Spinal cord (tissue), 10 donors: Measurements from ENCODE around the gene KLHL36. TPM values are rescaled to one million over a fixed set of nuclear protein-coding genes. Genes with fewer than 3 reads are reported as not detected.

Experiments used
- DNase-seq, 6 donors: peaks; one replicate each; pipeline versions ENCODE4 v3.0.0 to v3.0.0-alpha.2; 2013 to 2015; ENCODE audit warnings: low spot score in 6 of 6, low read depth in 4 of 6
- H3K27ac ChIP-seq: one replicate; pipeline ENCODE4 v1.5.1; 2013; ENCODE audit warnings: low read depth, low read length, control low read depth
- H3K27me3 ChIP-seq: one replicate; pipeline ENCODE4 v1.6.1; 2013; ENCODE audit warnings: low read length; ENCODE audit not compliant: control insufficient read depth, insufficient read depth
- H3K36me3 ChIP-seq: one replicate; pipeline ENCODE4 v1.6.1; 2013; ENCODE audit warnings: low read length; ENCODE audit not compliant: control insufficient read depth, insufficient read depth
- H3K4me1 ChIP-seq: one replicate; pipeline ENCODE4 v1.6.1; 2013; ENCODE audit warnings: low read length; ENCODE audit not compliant: control insufficient read depth, insufficient read depth
- H3K4me3 ChIP-seq: one replicate; pipeline ENCODE4 v1.5.1; 2013; ENCODE audit warnings: low read depth, low read length, control low read depth
- H3K9me3 ChIP-seq: one replicate; pipeline ENCODE4 v1.6.1; 2013; ENCODE audit warnings: low read length; ENCODE audit not compliant: control insufficient read depth, insufficient read depth
- WGBS: methylation state at CpG from one replicate; pipeline ENCODE4 v1.1.5; 2013; ENCODE audit warnings: missing lambda C conversion rate; ENCODE audit not compliant: insufficient coverage; 5-methylcytosine and 5-hydroxymethylcytosine counted together
- polyA plus RNA-seq, 2 donors: library from polyadenylated mRNA; unstranded; fragments of 120-200 nt; gene quantifications; one replicate each; pipeline ENCODE4 v1.2.1, GENCODE V29; 2013; ENCODE audit not compliant: insufficient read length in 2 of 2
- total RNA-seq, 2 donors: library from RNA; depleted of rRNA in 1 of 2; stranded (reverse); fragments of 120-200 nt in 1 of 2; fragments of >200 nt in 1 of 2; gene quantifications; one replicate each; pipeline versions ENCODE4 v1.2.3 to v1.2.4, GENCODE V29; 2013 to 2014
- donor health status: healthy.

KLHL36 gene
- total and polyA plus RNA-seq, 4 donors: 30.0 to 31.8 (median 30.8) TPM

DNA sequence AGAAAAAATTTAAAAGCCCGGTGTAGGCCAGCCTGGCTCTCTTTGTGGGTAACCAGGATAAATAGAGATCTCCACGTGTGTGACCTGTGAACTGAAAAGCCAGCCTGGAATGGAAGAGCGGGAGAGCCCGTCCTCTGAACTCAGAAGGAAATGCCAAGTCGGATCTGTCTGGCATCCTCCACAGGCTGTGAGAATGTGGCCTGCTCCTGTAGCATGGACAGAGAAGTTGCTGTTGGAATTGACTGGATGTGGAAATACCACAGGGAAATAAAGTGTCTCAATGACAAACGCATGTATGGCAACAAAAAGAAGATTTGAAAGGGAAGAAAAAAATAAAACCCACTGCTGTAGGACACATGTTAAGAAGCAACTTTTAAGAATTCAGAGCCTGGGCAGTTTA lies 6.7 kb downstream of the KLHL36 start:
- H3K27ac ChIP-seq: no peak overlapping the region
- peaks cover 63% of the 10 kb centered on the region for H3K36me3 ChIP-seq
- no peak overlapping the region for H3K4me3 ChIP-seq
- H3K9me3 ChIP-seq: no peaks in the 10 kb centered on the region
- H3K27me3 ChIP-seq: no peaks in the 10 kb centered on the region
- no peak for DNase-seq
- 63% methylated on average over 5 of the region's 6 CpGs for WGBS
- peaks cover 3% of the 10 kb centered on the region for H3K4me1 ChIP-seq

DNA sequence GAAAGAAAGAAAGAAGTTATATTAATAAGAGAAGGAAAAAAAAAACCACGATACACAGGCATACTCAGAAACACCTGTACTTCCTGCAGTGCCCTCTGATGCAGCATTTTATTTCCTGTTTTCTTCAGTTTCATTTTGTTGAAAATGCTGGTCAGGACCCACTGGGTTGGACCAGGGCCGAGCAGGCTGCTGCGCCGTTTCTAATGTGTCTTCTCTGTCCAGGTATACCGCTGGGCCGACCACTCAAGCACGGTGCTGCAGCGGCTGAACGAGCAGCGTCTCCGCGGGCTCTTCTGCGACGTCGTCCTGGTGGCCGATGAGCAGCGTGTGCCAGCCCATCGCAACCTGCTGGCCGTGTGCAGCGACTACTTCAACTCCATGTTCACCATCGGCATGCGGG lies 8.3 kb downstream of the KLHL36 start:
- H3K9me3 ChIP-seq: no peaks in the 10 kb centered on the region
- no peak for DNase-seq
- no peaks in the 10 kb centered on the region for H3K4me1 ChIP-seq
- no peaks in the 10 kb centered on the region for H3K27me3 ChIP-seq
- 95% methylated on average over 21 of the region's 22 CpGs for WGBS
- H3K27ac ChIP-seq: no peak overlapping the region
- H3K36me3 ChIP-seq: peaks cover 79% of the 10 kb centered on the region
- no peak overlapping the region for H3K4me3 ChIP-seq

DNA sequence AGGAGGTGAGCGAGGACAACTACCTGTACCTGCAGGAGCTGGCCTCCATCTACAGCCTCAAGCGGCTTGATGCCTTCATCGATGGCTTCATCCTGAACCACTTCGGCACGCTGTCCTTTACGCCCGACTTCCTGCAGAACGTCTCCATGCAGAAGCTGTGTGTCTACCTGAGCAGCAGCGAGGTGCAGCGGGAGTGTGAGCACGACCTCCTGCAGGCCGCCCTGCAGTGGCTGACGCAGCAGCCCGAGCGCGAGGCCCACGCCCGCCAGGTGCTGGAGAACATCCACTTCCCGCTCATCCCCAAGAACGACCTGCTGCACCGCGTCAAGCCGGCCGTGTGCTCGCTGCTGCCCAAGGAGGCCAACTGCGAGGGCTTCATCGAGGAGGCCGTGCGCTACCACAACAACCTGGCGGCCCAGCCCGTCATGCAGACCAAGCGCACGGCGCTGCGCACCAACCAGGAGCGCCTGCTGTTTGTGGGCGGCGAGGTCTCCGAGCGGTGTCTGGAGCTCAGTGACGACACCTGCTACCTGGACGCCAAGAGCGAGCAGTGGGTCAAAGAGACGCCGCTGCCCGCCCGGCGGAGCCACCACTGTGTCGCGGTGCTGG lies 9.0 kb downstream of the KLHL36 start:
- H3K27me3 ChIP-seq: no peaks in the 10 kb centered on the region
- peaks cover 86% of the 10 kb centered on the region for H3K36me3 ChIP-seq
- 98% methylated on average over 50 of the region's 50 CpGs for WGBS
- H3K4me1 ChIP-seq: no peaks in the 10 kb centered on the region
- DNase-seq: no peak
- no peaks in the 10 kb centered on the region for H3K9me3 ChIP-seq
- H3K27ac ChIP-seq: no peak overlapping the region
- no peak overlapping the region for H3K4me3 ChIP-seq

DNA sequence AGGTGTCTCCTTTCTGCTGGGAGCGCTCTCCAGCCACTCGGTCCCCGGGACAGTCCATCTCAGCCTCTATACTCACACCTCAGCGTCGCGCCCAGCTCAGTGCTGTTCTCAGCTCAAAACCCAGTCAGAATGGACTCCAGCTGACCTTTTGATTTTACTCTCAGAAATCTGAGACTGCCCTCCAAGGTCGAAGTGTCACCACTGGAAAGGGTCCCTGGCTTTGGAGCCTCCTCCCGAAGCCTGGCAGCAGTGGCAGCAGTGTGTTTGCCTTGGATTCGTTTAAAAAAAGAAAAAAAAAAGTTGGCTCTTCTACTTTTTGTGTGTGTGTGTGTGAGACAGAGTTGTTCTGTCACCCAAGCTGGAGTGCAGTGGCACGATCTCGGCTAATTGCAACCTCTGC lies 10.4 kb downstream of the KLHL36 start:
- H3K36me3 ChIP-seq: peaks cover 87% of the 10 kb centered on the region
- H3K27me3 ChIP-seq: no peaks in the 10 kb centered on the region
- no peak overlapping the region for H3K27ac ChIP-seq
- WGBS: 90% methylated on average over 11 of the region's 11 CpGs
- H3K4me1 ChIP-seq: no peaks in the 10 kb centered on the region
- H3K4me3 ChIP-seq: no peak overlapping the region
- H3K9me3 ChIP-seq: no peaks in the 10 kb centered on the region
- no peak for DNase-seq

DNA sequence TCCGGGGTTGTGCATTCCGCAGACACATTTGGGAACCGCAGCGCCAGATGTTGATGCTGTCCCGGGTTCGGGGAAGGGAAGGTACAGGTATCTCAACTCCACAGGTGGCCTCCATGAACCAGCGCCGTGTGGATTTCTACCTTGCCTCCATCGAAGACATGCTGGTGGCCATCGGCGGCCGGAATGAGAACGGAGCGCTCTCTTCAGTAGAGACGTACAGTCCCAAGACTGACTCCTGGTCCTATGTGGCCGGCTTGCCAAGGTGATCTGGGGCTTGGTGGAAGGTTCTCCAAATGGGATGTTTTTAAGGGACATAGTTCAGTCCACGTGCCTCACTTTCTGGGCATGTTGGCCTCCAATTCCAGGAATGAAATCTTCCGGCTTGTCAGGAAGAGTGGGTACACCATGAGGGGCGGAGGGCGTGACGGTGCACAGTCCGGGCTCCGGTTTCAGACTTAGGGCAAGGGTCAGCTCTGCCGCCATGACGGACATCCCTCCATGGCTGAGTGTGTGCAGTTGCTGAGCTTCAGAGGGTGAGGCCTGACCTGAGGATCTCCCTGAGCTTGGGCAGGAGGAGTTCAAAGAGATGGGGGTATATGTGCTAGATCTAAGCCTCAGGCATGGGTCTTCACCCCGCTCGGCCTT lies 11.5 kb downstream of the KLHL36 start:
- no peaks in the 10 kb centered on the region for H3K9me3 ChIP-seq
- WGBS: 97% methylated on average over 27 of the region's 27 CpGs
- no peak overlapping the region for H3K4me3 ChIP-seq
- H3K27ac ChIP-seq: no peak overlapping the region
- H3K27me3 ChIP-seq: no peaks in the 10 kb centered on the region
- H3K36me3 ChIP-seq: peaks cover 84% of the 10 kb centered on the region
- no peak for DNase-seq
- H3K4me1 ChIP-seq: no peaks in the 10 kb centered on the region

DNA sequence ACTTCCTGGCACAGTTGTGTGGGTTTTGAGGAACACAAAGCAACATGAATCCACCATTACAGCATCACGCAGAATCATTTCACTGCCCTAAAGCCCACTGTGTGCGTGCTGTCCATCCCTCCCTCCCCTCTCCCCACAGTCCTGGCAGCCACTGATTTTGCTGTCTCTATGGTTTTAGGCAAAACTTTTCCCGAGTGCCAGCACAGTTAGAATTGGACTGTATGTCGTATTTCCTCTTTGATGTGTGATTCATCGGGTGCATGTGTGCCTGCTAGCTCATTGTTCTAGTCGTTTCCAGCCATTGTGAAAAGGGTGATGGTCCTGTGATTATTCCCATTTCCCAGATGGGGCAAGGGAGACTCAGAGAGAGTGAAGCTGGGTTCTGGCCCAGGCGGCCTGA lies 12.7 kb downstream of the KLHL36 start:
- Histone ChIP-seq H3K27me3 (no peaks in the 10 kb centered on the region), H3K4me1 (no peaks in the 10 kb centered on the region), H3K9me3 (no peaks in the 10 kb centered on the region), H3K27ac (no peak overlapping the region), H3K36me3 (peaks cover 85% of the 10 kb centered on the region), H3K4me3 (no peak overlapping the region)
- no peak for DNase-seq
- WGBS: 85% methylated on average over 7 of the region's 7 CpGs

DNA sequence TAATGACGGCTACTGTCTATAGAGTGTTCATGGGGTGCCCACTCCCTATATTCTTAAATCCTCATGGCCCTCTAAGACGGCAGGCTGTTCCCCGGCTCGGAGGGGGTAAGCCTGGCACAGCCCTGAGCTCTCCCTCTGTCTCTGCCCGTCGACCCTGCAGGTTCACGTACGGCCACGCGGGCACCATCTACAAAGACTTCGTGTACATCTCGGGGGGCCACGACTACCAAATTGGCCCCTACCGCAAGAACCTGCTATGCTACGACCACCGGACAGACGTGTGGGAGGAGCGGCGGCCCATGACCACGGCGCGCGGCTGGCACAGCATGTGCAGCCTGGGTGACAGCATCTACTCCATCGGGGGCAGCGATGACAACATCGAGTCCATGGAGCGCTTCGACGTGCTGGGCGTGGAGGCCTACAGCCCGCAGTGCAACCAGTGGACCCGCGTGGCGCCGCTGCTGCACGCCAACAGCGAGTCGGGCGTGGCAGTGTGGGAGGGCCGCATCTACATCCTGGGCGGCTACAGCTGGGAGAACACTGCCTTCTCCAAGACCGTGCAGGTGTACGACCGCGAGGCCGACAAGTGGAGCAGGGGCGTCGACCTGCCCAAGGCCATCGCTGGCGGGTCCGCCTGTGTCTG lies 13.2 kb downstream of the KLHL36 start:
- Histone ChIP-seq H3K9me3 (no peaks in the 10 kb centered on the region), H3K4me3 (no peak overlapping the region), H3K27me3 (no peaks in the 10 kb centered on the region), H3K27ac (no peak overlapping the region), H3K36me3 (peaks cover 87% of the 10 kb centered on the region), H3K4me1 (no peaks in the 10 kb centered on the region)
- 96% methylated on average over 51 of the region's 51 CpGs for WGBS
- DNase-seq: no peak

DNA sequence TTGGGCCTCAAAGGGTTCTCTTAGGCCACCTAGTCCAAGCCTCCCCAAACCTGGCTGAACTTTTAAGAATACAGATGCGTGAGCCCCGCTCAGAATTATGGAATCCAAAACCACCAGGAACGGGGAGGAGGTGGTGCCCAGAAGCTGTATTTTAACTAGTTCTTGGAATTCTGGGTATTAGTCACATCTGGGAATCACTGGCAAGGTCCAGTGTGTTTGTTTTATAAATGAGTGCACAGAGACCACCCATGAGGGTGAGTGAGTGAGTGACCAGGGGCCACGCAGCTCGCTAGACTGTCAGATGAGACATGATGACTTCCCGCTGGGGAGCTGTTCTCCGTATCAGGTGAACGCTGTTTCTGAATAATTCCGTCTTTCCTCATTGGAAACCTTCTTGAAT lies 14.2 kb downstream of the KLHL36 start:
- 90% methylated on average over 9 of the region's 9 CpGs for WGBS
- H3K9me3 ChIP-seq: no peaks in the 10 kb centered on the region
- H3K4me3 ChIP-seq: no peak overlapping the region
- no peaks in the 10 kb centered on the region for H3K27me3 ChIP-seq
- H3K27ac ChIP-seq: no peak overlapping the region
- H3K36me3 ChIP-seq: peaks cover 78% of the 10 kb centered on the region
- no peak for DNase-seq
- no peaks in the 10 kb centered on the region for H3K4me1 ChIP-seq

DNA sequence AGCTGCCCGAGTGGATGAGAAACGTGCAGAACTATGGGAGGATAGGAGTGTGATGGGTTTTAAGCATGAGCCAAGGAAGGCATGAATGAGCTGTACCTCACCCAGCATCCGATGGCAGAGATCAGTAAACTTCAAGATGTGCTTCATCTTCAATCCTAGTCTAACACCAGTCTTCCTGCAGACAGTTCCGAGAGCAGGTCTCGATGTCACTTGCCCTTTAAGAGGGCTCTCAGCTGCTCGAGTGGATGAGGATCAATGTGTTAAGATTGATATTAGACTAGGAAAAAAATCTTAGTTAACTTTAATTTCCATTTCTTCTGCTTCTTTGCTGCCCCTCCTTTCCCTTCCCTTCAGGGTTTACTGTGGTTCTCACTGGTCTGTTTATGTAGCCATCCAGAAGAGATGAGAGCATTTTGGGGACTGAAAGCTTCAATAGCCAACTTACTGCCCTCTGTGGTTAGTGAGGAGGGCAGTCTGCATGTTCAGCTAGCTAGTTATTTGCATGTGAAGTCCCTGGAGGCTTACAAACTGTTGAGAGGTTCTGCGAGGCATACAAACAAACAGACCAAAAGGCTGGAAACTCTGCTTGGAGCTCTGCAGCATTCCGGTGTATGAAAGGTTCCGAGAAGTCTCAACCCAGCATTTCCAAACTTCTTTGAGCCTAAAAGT lies 15.3 kb downstream of the KLHL36 start:
- H3K36me3 ChIP-seq: peaks cover 75% of the 10 kb centered on the region
- H3K27ac ChIP-seq: no peak overlapping the region
- no peak overlapping the region for H3K4me3 ChIP-seq
- H3K9me3 ChIP-seq: no peaks in the 10 kb centered on the region
- H3K4me1 ChIP-seq: no peaks in the 10 kb centered on the region
- DNase-seq: no peak
- 64% methylated on average over 5 of the region's 9 CpGs for WGBS
- H3K27me3 ChIP-seq: no peaks in the 10 kb centered on the region
